ENCODE measurements around the gene NPC1L1.
A peak's percentile ranks its signal among the peaks of the same experiment; 100 is the strongest.

Gene NPC1L1

GRCh38 chr7:44569959-44570358 is 28.8 kb upstream of the NPC1L1 start:
- Histone ChIP-seq H3K9ac (ENCODE audit: insufficient read length, low read depth) (no peak overlapping the region), H3K4me3 (ENCODE audit: insufficient read length, low read depth) (no peak overlapping the region), H3K9me3 (ENCODE audit: insufficient read depth, low read length) (no peaks in the 10 kb centered on the region), H3K27me3 (ENCODE audit: insufficient read depth, insufficient read length) (no peaks in the 10 kb centered on the region), H3K4me1 (ENCODE audit: insufficient read depth, insufficient read length) (peaks cover 5% of the 10 kb centered on the region), H3K36me3 (ENCODE audit: insufficient read depth, insufficient read length, low read length) (peaks cover 88% of the 10 kb centered on the region)
- no peak for DNase-seq (ENCODE audit: low read depth, low spot score)
- TF ChIP-seq YY1 (IDR thresholded peaks at IDR 0.05; ENCODE audit: insufficient read depth, insufficient read length) (no peak), ZNF274 (IDR thresholded peaks at IDR 0.05; ENCODE audit: low read depth, low read length) (no peak), SUZ12 (IDR thresholded peaks at IDR 0.05; ENCODE audit: extremely low read depth, insufficient read depth, insufficient read length) (no peak)

- Histone ChIP-seq H3K27me3 (ENCODE audit: insufficient read depth, insufficient read length) (no peaks in the 10 kb centered on the region), H3K9me3 (ENCODE audit: insufficient read depth, low read length) (no peaks in the 10 kb centered on the region), H3K9ac (ENCODE audit: insufficient read length, low read depth) (no peak overlapping the region), H3K4me3 (ENCODE audit: insufficient read length, low read depth) (no peak overlapping the region), H3K4me1 (ENCODE audit: insufficient read depth, insufficient read length) (peaks cover 5% of the 10 kb centered on the region), H3K36me3 (ENCODE audit: insufficient read depth, insufficient read length, low read length) (peaks cover 92% of the 10 kb centered on the region)
- DNase-seq (ENCODE audit: low read depth, low spot score): no peak
- no peak for TF ChIP-seq ZNF274 (IDR thresholded peaks at IDR 0.05; ENCODE audit: low read depth, low read length)
Observed at GRCh38 chr7:44568771-44569560, 27.8 kb upstream of the NPC1L1 start.

- peaks cover 95% of the 10 kb centered on the region for H3K36me3 ChIP-seq (ENCODE audit: insufficient read depth, insufficient read length, low read length)
- H3K9ac ChIP-seq (ENCODE audit: insufficient read length, low read depth): no peak overlapping the region
- H3K4me1 ChIP-seq (ENCODE audit: insufficient read depth, insufficient read length): peaks cover 5% of the 10 kb centered on the region
- no peaks in the 10 kb centered on the region for H3K9me3 ChIP-seq (ENCODE audit: insufficient read depth, low read length)
- no peak for DNase-seq (ENCODE audit: low read depth, low spot score)
- H3K4me3 ChIP-seq (ENCODE audit: insufficient read length, low read depth): no peak overlapping the region
- no peak for TF ChIP-seq SUZ12 (IDR thresholded peaks at IDR 0.05; ENCODE audit: extremely low read depth, insufficient read depth, insufficient read length)
- no peak for TF ChIP-seq YY1 (IDR thresholded peaks at IDR 0.05; ENCODE audit: insufficient read depth, insufficient read length)
- TF ChIP-seq ZNF274 (IDR thresholded peaks at IDR 0.05; ENCODE audit: low read depth, low read length): no peak
- no peaks in the 10 kb centered on the region for H3K27me3 ChIP-seq (ENCODE audit: insufficient read depth, insufficient read length)
Observed at GRCh38 chr7:44567884-44568283, 26.8 kb upstream of the NPC1L1 start.

- Histone ChIP-seq H3K9me3 (ENCODE audit: insufficient read depth, low read length) (no peaks in the 10 kb centered on the region), H3K27me3 (ENCODE audit: insufficient read depth, insufficient read length) (no peaks in the 10 kb centered on the region), H3K36me3 (ENCODE audit: insufficient read depth, insufficient read length, low read length) (peaks cover 86% of the 10 kb centered on the region), H3K9ac (ENCODE audit: insufficient read length, low read depth) (no peak overlapping the region), H3K4me3 (ENCODE audit: insufficient read length, low read depth) (no peak overlapping the region), H3K4me1 (ENCODE audit: insufficient read depth, insufficient read length) (peaks cover 2% of the 10 kb centered on the region)
- TF ChIP-seq YY1 (IDR thresholded peaks at IDR 0.05; ENCODE audit: insufficient read depth, insufficient read length) (no peak), SUZ12 (IDR thresholded peaks at IDR 0.05; ENCODE audit: extremely low read depth, insufficient read depth, insufficient read length) (no peak), ZNF274 (IDR thresholded peaks at IDR 0.05; ENCODE audit: low read depth, low read length) (no peak)
- no peak for DNase-seq (ENCODE audit: low read depth, low spot score)
Observed at GRCh38 chr7:44566680-44567079, 25.6 kb upstream of the NPC1L1 start.

GRCh38 chr7:44565795-44566559 is 24.8 kb upstream of the NPC1L1 start:
- H3K27me3 ChIP-seq (ENCODE audit: insufficient read depth, insufficient read length): no peaks in the 10 kb centered on the region
- no peak overlapping the region for H3K4me3 ChIP-seq (ENCODE audit: insufficient read length, low read depth)
- peaks cover 79% of the 10 kb centered on the region for H3K36me3 ChIP-seq (ENCODE audit: insufficient read depth, insufficient read length, low read length)
- H3K9me3 ChIP-seq (ENCODE audit: insufficient read depth, low read length): no peaks in the 10 kb centered on the region
- TF ChIP-seq ZNF274 (IDR thresholded peaks at IDR 0.05; ENCODE audit: low read depth, low read length) (no peak), YY1 (IDR thresholded peaks at IDR 0.05; ENCODE audit: insufficient read depth, insufficient read length) (no peak)
- H3K9ac ChIP-seq (ENCODE audit: insufficient read length, low read depth): no peak overlapping the region
- DNase-seq (ENCODE audit: low read depth, low spot score): no peak
- peaks cover 2% of the 10 kb centered on the region for H3K4me1 ChIP-seq (ENCODE audit: insufficient read depth, insufficient read length)

- no peaks in the 10 kb centered on the region for H3K9me3 ChIP-seq (ENCODE audit: insufficient read depth, low read length)
- peaks cover 73% of the 10 kb centered on the region for H3K36me3 ChIP-seq (ENCODE audit: insufficient read depth, insufficient read length, low read length)
- H3K9ac ChIP-seq (ENCODE audit: insufficient read length, low read depth): no peak overlapping the region
- TF ChIP-seq YY1 (IDR thresholded peaks at IDR 0.05; ENCODE audit: insufficient read depth, insufficient read length): no peak
- TF ChIP-seq ZNF274 (IDR thresholded peaks at IDR 0.05; ENCODE audit: low read depth, low read length): no peak
- TF ChIP-seq SUZ12 (IDR thresholded peaks at IDR 0.05; ENCODE audit: extremely low read depth, insufficient read depth, insufficient read length): no peak
- no peak overlapping the region for H3K4me3 ChIP-seq (ENCODE audit: insufficient read length, low read depth)
- H3K4me1 ChIP-seq (ENCODE audit: insufficient read depth, insufficient read length): peaks cover 3% of the 10 kb centered on the region
- no peaks in the 10 kb centered on the region for H3K27me3 ChIP-seq (ENCODE audit: insufficient read depth, insufficient read length)
- peak; percentile 69 for DNase-seq (ENCODE audit: low read depth, low spot score)
Observed at GRCh38 chr7:44565097-44565794, 24.1 kb upstream of the NPC1L1 start.

- H3K4me1 ChIP-seq (ENCODE audit: insufficient read depth, insufficient read length): peaks cover 4% of the 10 kb centered on the region
- H3K9ac ChIP-seq (ENCODE audit: insufficient read length, low read depth): no peak overlapping the region
- H3K36me3 ChIP-seq (ENCODE audit: insufficient read depth, insufficient read length, low read length): peaks cover 66% of the 10 kb centered on the region
- H3K27me3 ChIP-seq (ENCODE audit: insufficient read depth, insufficient read length): no peaks in the 10 kb centered on the region
- no peaks in the 10 kb centered on the region for H3K9me3 ChIP-seq (ENCODE audit: insufficient read depth, low read length)
- no peak for DNase-seq (ENCODE audit: low read depth, low spot score)
- no peak overlapping the region for H3K4me3 ChIP-seq (ENCODE audit: insufficient read length, low read depth)
- TF ChIP-seq SUZ12 (IDR thresholded peaks at IDR 0.05; ENCODE audit: extremely low read depth, insufficient read depth, insufficient read length) (no peak), ZNF274 (IDR thresholded peaks at IDR 0.05; ENCODE audit: low read depth, low read length) (no peak)
Observed at GRCh38 chr7:44564606-44565005, 23.5 kb upstream of the NPC1L1 start.
